Lower leg skin (tissue), 4 donors: ENCODE results near the gene XPNPEP2. TPM values are rescaled to one million over a fixed set of nuclear protein-coding genes. Genes with fewer than 3 reads are reported as not detected.
A peak's percentile ranks its signal among the peaks of the same experiment; 100 is the strongest.

ENCODE experiments used
- DNase-seq, 2 donors: peaks; one replicate each; pipeline ENCODE4 v3.0.0-alpha.2; 2019; ENCODE audit warnings: low spot score in 2 of 2
- H3K4me3 ChIP-seq: fragments of 200-600 bp; sonication (generic); 2 replicates; pipeline ENCODE4 v1.5.1; 2017; ENCODE audit warnings: mild to moderate bottlenecking, low read depth; ENCODE audit not compliant: poor library complexity, severe bottlenecking
- POLR2A ChIP-seq, 2 donors: fragments of 450-650 bp; IDR thresholded peaks; one replicate each; pipeline ENCODE4 v1.6.1; 2016 to 2017; ENCODE audit warnings: antibody characterized with exemption in 2 of 2, mild to moderate bottlenecking in 1 of 2, moderate library complexity in 1 of 2
- WGBS, 2 donors: methylation state at CpG; one replicate each; pipeline ENCODE4 v1.1.5; 2018; 5-methylcytosine and 5-hydroxymethylcytosine counted together
- intact Hi-C: fragments of 100-400 bp; cut with DNase I; formaldehyde crosslinking; loops from one replicate; pipeline ENCODE4 v1.15.0; 2023; ENCODE audit warnings: low total_unique reads
- total RNA-seq, 4 donors: library from RNA; depleted of rRNA; stranded (reverse); fragments of >200 nt; gene quantifications; one replicate each; pipeline ENCODE4 v1.1.0, GENCODE V29; 2016
- TF ChIP-seq, protein P1 (sequence below), 3 donors: fragments of 450-650 bp; IDR thresholded peaks; one replicate each; pipeline ENCODE4 v1.5.1; 2016; ENCODE audit warnings: antibody characterized with exemption in 3 of 3, mild to moderate bottlenecking in 3 of 3, moderate library complexity in 2 of 3

XPNPEP2 gene, protein sequence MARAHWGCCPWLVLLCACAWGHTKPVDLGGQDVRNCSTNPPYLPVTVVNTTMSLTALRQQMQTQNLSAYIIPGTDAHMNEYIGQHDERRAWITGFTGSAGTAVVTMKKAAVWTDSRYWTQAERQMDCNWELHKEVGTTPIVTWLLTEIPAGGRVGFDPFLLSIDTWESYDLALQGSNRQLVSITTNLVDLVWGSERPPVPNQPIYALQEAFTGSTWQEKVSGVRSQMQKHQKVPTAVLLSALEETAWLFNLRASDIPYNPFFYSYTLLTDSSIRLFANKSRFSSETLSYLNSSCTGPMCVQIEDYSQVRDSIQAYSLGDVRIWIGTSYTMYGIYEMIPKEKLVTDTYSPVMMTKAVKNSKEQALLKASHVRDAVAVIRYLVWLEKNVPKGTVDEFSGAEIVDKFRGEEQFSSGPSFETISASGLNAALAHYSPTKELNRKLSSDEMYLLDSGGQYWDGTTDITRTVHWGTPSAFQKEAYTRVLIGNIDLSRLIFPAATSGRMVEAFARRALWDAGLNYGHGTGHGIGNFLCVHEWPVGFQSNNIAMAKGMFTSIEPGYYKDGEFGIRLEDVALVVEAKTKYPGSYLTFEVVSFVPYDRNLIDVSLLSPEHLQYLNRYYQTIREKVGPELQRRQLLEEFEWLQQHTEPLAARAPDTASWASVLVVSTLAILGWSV
- total RNA-seq: 1 to 10 TPM; 1.3 to 5.0 (median 2.2) TPM

DNA sequence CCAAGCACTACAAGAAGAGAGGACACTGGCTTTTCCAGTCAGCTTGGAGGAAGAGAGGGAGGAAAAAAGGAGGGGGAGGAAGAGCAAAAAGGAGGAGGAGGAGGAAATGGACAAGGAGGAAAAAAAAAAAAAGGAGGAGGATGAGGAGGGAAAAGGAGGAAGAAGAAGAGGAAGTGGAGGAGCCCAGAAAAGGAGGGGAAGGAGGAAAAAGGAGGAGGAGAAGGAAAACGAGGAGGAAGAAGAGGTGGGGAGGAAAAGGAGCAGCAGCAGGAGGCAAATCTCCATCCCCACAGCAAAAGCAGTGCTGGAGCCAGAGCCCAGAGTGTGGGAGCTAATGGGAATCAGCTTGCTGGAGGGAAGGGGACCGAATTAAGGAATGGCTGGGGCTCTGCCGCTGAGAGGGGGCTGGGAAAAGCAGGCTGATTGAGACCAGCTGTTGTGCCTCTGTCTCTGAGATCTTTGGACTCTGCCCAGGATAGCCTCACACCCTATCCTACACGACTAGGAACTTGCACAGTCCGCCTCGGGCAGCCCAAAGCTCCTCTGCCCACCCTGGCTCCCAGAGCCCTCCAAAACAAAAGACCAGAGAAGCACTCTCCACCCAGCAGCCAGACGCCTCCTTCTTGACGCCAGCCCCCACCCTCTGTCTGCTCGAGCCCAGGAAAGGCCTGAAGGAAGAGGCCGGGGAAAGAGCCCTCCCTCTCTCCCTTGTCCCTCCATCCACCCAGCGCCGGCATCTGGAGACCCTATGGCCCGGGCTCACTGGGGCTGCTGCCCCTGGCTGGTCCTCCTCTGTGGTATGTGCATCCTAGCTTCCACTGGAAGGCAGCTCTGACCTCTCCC is at the start of gene XPNPEP2:
TSS of gene XPNPEP2 (plus strand) at position 514 of the 843 bp plus-strand sequence. CDS start at position 749, 235 bp downstream.
- 37 to 47% methylated on average over 5 to 13 of the region's 13 CpGs for WGBS, 2 donors
- no peak for DNase-seq

DNA sequence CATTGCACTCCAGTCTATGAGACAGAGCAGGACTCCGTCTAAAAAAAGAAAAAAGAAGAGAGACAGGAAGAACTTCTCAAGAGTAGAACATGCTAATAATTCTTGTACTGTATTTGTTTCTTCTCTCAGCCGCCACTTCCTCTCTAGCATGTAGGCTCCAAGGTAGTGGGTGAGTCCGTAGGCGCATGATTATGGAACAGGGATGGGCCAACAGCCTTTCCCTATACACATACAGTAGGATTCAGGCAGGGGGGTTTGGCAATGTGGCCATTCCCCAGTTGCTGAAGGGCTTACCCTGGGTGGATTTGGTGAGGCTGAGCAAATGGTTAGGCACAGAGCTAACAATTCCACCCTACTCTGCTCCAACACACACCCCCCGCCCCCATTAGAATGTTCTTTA is 49.0 kb upstream of the XPNPEP2 start:
- no peak overlapping the region for H3K4me3 ChIP-seq
- DNase-seq: no peak
- WGBS, 2 donors: 77% methylated on average over 5 of the region's 5 CpGs
- intact Hi-C loops: no loop called here
- TF ChIP-seq, protein P1, sequence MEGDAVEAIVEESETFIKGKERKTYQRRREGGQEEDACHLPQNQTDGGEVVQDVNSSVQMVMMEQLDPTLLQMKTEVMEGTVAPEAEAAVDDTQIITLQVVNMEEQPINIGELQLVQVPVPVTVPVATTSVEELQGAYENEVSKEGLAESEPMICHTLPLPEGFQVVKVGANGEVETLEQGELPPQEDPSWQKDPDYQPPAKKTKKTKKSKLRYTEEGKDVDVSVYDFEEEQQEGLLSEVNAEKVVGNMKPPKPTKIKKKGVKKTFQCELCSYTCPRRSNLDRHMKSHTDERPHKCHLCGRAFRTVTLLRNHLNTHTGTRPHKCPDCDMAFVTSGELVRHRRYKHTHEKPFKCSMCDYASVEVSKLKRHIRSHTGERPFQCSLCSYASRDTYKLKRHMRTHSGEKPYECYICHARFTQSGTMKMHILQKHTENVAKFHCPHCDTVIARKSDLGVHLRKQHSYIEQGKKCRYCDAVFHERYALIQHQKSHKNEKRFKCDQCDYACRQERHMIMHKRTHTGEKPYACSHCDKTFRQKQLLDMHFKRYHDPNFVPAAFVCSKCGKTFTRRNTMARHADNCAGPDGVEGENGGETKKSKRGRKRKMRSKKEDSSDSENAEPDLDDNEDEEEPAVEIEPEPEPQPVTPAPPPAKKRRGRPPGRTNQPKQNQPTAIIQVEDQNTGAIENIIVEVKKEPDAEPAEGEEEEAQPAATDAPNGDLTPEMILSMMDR (IDR thresholded peaks at IDR 0.05): no peak
- TF ChIP-seq POLR2A (IDR thresholded peaks at IDR 0.05): no peak

More for the DNA sequence above, at the start of gene XPNPEP2:
- H3K4me3 ChIP-seq: no peak within 1 kb of the TSS
- TF ChIP-seq, protein P1 (IDR thresholded peaks at IDR 0.05): no peak
- no peak for TF ChIP-seq POLR2A (IDR thresholded peaks at IDR 0.05)
- intact Hi-C loops: no loop called here

DNA sequence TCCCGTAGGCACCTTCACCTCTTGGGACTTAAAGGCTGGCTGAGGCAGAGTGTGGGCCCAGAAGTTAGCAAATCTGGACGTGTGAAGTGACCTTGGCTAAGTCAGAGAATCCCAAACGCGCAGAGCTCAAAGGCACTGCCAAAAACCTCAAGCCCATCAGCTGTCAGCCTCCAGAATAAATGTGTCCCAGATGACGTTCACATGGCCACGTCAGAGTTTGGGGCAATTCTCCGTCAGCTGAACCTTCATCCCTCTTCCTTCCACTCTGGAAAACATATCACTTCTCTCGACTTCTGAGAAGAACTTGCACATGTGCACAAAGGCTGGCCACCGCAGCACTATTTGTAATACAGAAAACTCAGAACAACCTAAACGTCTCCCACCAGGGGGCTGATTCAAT is 48.3 kb upstream of the XPNPEP2 start:
- intact Hi-C loops: no loop called here
- H3K4me3 ChIP-seq: no peak overlapping the region
- TF ChIP-seq, protein P1 (IDR thresholded peaks at IDR 0.05): no peak
- no peak for TF ChIP-seq POLR2A (IDR thresholded peaks at IDR 0.05)
- DNase-seq: no peak
- WGBS, 2 donors: 52 to 59% methylated on average over 10 of the region's 10 CpGs

DNA sequence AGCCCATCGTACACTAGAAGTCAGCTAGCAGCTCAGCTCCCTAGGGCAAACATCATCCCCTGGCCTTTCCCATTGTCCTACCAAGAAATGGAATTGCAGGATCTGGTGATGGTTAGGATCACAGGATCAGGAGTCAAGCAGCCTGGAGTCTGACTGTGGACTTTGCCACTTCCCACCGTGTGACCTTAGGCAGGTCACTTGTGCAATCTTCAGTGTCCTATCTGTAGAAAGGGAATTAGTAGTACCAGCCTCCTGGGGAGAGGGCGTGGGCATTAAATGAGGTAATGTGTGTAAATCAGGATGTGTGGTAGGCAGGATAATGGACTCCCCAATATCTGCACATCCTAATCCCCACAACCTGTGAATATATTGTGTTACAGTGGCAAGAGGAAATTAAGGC is 45.4 kb upstream of the XPNPEP2 start:
- 81 to 89% methylated on average over 3 of the region's 3 CpGs for WGBS, 2 donors
- no peak for DNase-seq
- TF ChIP-seq POLR2A (IDR thresholded peaks at IDR 0.05): no peak
- TF ChIP-seq, protein P1 (IDR thresholded peaks at IDR 0.05): no peak

DNA sequence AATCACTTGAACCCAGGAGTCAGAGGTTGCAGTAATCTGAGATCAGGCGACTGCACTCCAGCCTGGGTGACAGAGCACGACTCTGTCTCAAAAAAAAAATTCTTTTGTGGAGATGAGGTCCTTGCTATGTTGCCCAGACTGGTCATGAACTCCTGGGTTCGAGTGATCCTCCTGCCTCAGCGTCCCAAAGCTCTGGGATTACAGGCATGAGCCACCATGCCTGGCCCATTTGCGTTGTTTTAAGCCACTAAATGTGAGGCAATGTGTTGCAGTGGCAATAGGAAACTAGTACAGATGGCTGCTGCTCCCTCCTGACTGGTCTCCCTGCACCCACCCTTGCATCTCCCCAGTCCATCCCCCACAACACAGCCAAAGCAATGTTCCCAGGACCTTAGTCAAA is 44.0 kb upstream of the XPNPEP2 start:
- peak in 1 of 2 donors; percentile 37 for DNase-seq
- 89 to 96% methylated on average over 5 of the region's 5 CpGs for WGBS, 2 donors
- intact Hi-C loops: no loop called here
- TF ChIP-seq POLR2A (IDR thresholded peaks at IDR 0.05): no peak
- TF ChIP-seq, protein P1 (IDR thresholded peaks at IDR 0.05): no peak
- no peak overlapping the region for H3K4me3 ChIP-seq

More for the DNA sequence above, 45.4 kb upstream of the XPNPEP2 start:
- intact Hi-C loops: no loop called here
- no peak overlapping the region for H3K4me3 ChIP-seq
